Natural killer cell (primary cell): ENCODE results near the gene TNFAIP8L1. TPM values are rescaled to one million over a fixed set of nuclear protein-coding genes. Genes with fewer than 3 reads are reported as not detected.
"Not testable (repeated sequence)": the region's sequence is repeated elsewhere in the genome, so short reads cannot be mapped to it uniquely, and the experiment has no call there.

Source experiments
- ATAC-seq, 3 donors: fragments of 150-1000 bp in 2 of 3; fragments of 200-7000 bp in 1 of 3; cut with Tn5 transposase; 1 replicate in 1 of 3; 2 replicates in 2 of 3; pipeline ENCODE4 v1.10.0; 2021; ENCODE audit warnings: mild to moderate bottlenecking in 2 of 3, moderate library complexity in 2 of 3
- DNase-seq, 2 donors: peaks; one replicate each; pipeline versions ENCODE4 v3.0.0 to v3.0.0-alpha.2; 2013 to 2021; ENCODE audit warnings: mixed read lengths in 1 of 2
- H3K27ac ChIP-seq: one replicate; pipeline ENCODE4 v1.5.1; 2013; ENCODE audit warnings: mild to moderate bottlenecking, low read length
- H3K27me3 ChIP-seq: one replicate; pipeline ENCODE4 v1.6.1; 2013; ENCODE audit warnings: low read length; ENCODE audit not compliant: control insufficient read depth, insufficient read depth
- H3K36me3 ChIP-seq: one replicate; pipeline ENCODE4 v1.6.1; 2013; ENCODE audit warnings: low read length; ENCODE audit not compliant: control insufficient read depth, insufficient read depth
- H3K4me1 ChIP-seq: one replicate; pipeline ENCODE4 v1.6.1; 2013; ENCODE audit warnings: low read length; ENCODE audit not compliant: control insufficient read depth, insufficient read depth
- H3K4me3 ChIP-seq: one replicate; pipeline ENCODE4 v1.5.1; 2013; ENCODE audit warnings: low read length
- H3K9me3 ChIP-seq: one replicate; pipeline ENCODE4 v1.6.1; 2013; ENCODE audit warnings: low read length; ENCODE audit not compliant: control insufficient read depth, insufficient read depth
- H3K27ac Mint-ChIP-seq, 2 donors: one replicate each; pipeline ENCODE4 v1.8.0; 2022; ENCODE audit warnings: mild to moderate bottlenecking in 2 of 2, mixed read lengths in 2 of 2, moderate library complexity in 1 of 2
- H3K27me3 Mint-ChIP-seq, 2 donors: one replicate each; pipeline ENCODE4 v1.8.0; 2022; ENCODE audit warnings: low read depth in 2 of 2, mixed read lengths in 2 of 2
- H3K36me3 Mint-ChIP-seq: one replicate; pipeline ENCODE4 v1.8.0; 2022; ENCODE audit warnings: mixed read lengths
- H3K4me1 Mint-ChIP-seq, 2 donors: one replicate each; pipeline ENCODE4 v1.8.0; 2022; ENCODE audit warnings: mixed read lengths in 2 of 2
- H3K4me3 Mint-ChIP-seq: one replicate; pipeline ENCODE4 v1.8.0; 2022; ENCODE audit warnings: mild to moderate bottlenecking, moderate library complexity, mixed read lengths
- H3K9me3 Mint-ChIP-seq, 2 donors: one replicate each; pipeline ENCODE4 v1.8.0; 2022; ENCODE audit warnings: mixed read lengths in 2 of 2
- whole genome bisulfite sequencing: methylation state at CpG from one replicate; pipeline ENCODE4 v1.1.7; 2013; ENCODE audit warnings: missing lambda C conversion rate; ENCODE audit not compliant: insufficient coverage; 5-methylcytosine and 5-hydroxymethylcytosine counted together
- intact Hi-C: fragments of 100-400 bp; cut with micrococcal nuclease; formaldehyde crosslinking; loops from one replicate; pipeline ENCODE4 v1.14.2; 2022
- total RNA-seq, 4 donors: library from RNA; stranded (reverse); fragments of 120-200 nt in 1 of 4; gene quantifications; one replicate each; pipeline versions ENCODE4 v1.2.3 to v1.2.4, GENCODE V29; 2013 to 2022
- TF ChIP-seq, protein P1 (sequence below): fragments of 200-600 bp; IDR thresholded peaks from one replicate; pipeline ENCODE4 v1.8.0; 2022; ENCODE audit warnings: antibody characterized with exemption

The TNFAIP8L1 gene
- total RNA-seq, 3 donors from 2014 or later (not counting 1 experiment from before 2014, with no cell fraction given): 8.5 to 13.5 (median 13.3) TPM

DNA sequence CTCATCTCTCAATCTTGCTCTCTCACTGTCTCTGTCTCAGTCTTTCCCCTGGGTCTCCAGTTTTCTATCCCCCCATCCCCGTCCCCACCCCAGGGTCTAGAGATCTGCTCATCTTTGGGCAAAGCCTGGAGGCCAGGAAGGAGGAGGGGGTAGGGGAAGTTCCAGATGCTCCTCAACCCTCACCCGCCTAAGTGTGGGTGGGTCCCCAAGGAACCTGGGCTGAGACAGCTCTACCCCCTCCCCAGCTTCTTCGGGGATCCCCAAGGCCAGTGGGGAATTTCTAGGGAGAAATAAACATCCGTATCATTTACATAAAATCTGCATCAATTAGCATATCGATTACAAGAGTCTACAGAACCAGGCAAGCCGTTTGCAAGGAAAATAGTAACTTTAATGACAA is 48.0 kb upstream of the TNFAIP8L1 start:
- no peak overlapping the region for H3K4me3 Mint-ChIP-seq
- Histone ChIP-seq H3K4me1 (no peaks in the 10 kb centered on the region), H3K27ac (no peak overlapping the region), H3K9me3 (no peaks in the 10 kb centered on the region), H3K4me3 (no peak overlapping the region), H3K36me3 (no peaks in the 10 kb centered on the region), H3K27me3 (peaks cover 3% of the 10 kb centered on the region)
- intact Hi-C loops: no loop called here
- no peak overlapping the region for H3K27ac Mint-ChIP-seq
- TF ChIP-seq, protein P1, sequence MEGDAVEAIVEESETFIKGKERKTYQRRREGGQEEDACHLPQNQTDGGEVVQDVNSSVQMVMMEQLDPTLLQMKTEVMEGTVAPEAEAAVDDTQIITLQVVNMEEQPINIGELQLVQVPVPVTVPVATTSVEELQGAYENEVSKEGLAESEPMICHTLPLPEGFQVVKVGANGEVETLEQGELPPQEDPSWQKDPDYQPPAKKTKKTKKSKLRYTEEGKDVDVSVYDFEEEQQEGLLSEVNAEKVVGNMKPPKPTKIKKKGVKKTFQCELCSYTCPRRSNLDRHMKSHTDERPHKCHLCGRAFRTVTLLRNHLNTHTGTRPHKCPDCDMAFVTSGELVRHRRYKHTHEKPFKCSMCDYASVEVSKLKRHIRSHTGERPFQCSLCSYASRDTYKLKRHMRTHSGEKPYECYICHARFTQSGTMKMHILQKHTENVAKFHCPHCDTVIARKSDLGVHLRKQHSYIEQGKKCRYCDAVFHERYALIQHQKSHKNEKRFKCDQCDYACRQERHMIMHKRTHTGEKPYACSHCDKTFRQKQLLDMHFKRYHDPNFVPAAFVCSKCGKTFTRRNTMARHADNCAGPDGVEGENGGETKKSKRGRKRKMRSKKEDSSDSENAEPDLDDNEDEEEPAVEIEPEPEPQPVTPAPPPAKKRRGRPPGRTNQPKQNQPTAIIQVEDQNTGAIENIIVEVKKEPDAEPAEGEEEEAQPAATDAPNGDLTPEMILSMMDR: no peak
- H3K36me3 Mint-ChIP-seq: no peaks in the 10 kb centered on the region
- DNase-seq: no peak
- no peaks in the 10 kb centered on the region for H3K4me1 Mint-ChIP-seq
- H3K27me3 Mint-ChIP-seq: peaks cover 18 to 19% of the 10 kb centered on the region in 2 donors
- ATAC-seq: no peak
- no peaks in the 10 kb centered on the region for H3K9me3 Mint-ChIP-seq
- 34% methylated on average over 4 of the region's 6 CpGs for WGBS

GRCh38 chr19:4592445-4592844 is 46.9 kb upstream of the TNFAIP8L1 start:
- no peak overlapping the region for H3K4me3 ChIP-seq
- no peak for DNase-seq
- H3K27me3 Mint-ChIP-seq: peaks cover 19 to 21% of the 10 kb centered on the region in 2 donors
- WGBS: 71% methylated on average over 5 of the region's 5 CpGs
- H3K27me3 ChIP-seq: peaks cover 10% of the 10 kb centered on the region
- no peaks in the 10 kb centered on the region for H3K9me3 Mint-ChIP-seq
- no peak overlapping the region for H3K27ac ChIP-seq
- peaks cover 3 to 4% of the 10 kb centered on the region in 2 donors for H3K4me1 Mint-ChIP-seq
- ATAC-seq: no peak
- intact Hi-C loops: no loop called here
- peaks cover 5% of the 10 kb centered on the region for H3K4me1 ChIP-seq
- no peaks in the 10 kb centered on the region for H3K36me3 ChIP-seq
- H3K27ac Mint-ChIP-seq: no peak overlapping the region
- TF ChIP-seq, protein P1: no peak
- H3K9me3 ChIP-seq: no peaks in the 10 kb centered on the region
- no peaks in the 10 kb centered on the region for H3K36me3 Mint-ChIP-seq
- no peak overlapping the region for H3K4me3 Mint-ChIP-seq

- Histone ChIP-seq H3K36me3 (no peaks in the 10 kb centered on the region), H3K27me3 (peaks cover 14% of the 10 kb centered on the region), H3K4me1 (peaks cover 13% of the 10 kb centered on the region), H3K27ac (no peak overlapping the region), H3K4me3 (no peak overlapping the region), H3K9me3 (no peaks in the 10 kb centered on the region)
- 52% methylated on average over 4 of the region's 6 CpGs for WGBS
- DNase-seq (no peak), ATAC-seq (no peak)
- Mint-ChIP-seq H3K27ac (no peak overlapping the region), H3K27me3 (peaks cover 19 to 23% of the 10 kb centered on the region in 2 donors), H3K4me3 (no peak overlapping the region), H3K36me3 (no peaks in the 10 kb centered on the region), H3K9me3 (no peaks in the 10 kb centered on the region), H3K4me1 (peaks cover 4 to 8% of the 10 kb centered on the region in 2 donors)
- TF ChIP-seq, protein P1: no peak
- intact Hi-C loops: no loop called here
Observed at GRCh38 chr19:4593409-4593851, 45.9 kb upstream of the TNFAIP8L1 start.

DNA sequence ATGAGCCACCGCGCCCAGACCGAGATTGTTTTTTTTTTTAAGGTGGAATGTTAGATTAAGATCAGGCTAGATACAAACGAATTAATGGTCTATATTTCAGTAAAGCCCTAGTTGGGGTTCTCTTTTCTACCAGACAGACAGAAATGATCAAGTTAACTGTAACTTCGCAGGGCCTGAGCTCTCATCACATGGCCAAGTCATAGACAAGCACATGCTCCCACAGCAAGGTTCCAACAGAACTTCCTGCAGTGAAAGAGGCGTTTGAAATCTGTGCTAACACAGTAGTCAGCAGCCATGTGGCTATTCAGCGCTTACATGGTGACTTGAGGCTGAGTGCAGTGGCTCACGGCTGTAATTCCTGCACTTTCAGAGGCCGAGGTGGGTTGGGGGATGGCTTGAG is 45.1 kb upstream of the TNFAIP8L1 start:
- ATAC-seq (no peak), DNase-seq (no peak)
- Mint-ChIP-seq H3K36me3 (no peaks in the 10 kb centered on the region), H3K4me3 (no peak overlapping the region), H3K27me3 (peaks cover 19 to 26% of the 10 kb centered on the region in 2 donors), H3K27ac (no peak overlapping the region), H3K4me1 (peaks cover 4 to 12% of the 10 kb centered on the region in 2 donors), H3K9me3 (no peaks in the 10 kb centered on the region)
- Histone ChIP-seq H3K9me3 (no peaks in the 10 kb centered on the region), H3K4me3 (no peak overlapping the region), H3K27me3 (peaks cover 17% of the 10 kb centered on the region), H3K36me3 (no peaks in the 10 kb centered on the region), H3K4me1 (peaks cover 17% of the 10 kb centered on the region), H3K27ac (no peak overlapping the region)
- 64% methylated on average over 9 of the region's 9 CpGs for WGBS
- TF ChIP-seq, protein P1: no peak
- intact Hi-C loops: no loop called here

DNA sequence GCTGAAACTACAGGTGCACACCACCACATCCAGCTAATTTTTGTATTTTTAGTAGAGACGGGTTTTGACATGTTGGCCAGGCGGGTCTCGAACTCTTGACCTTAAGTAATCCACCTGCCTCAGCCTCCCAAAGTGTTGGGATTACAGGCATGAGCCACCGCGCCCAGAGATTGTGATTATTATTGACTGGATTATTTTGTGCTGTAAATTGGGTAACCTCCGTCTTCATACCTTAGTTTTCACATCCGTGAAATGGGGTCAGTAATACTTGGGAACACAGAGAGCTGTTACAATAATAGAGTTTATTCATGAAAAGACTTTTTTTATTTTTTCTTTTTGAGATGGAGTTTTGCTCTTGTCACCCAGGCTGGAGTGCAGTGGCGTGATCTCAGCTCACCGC is 44.2 kb upstream of the TNFAIP8L1 start:
- not testable (repeated sequence) for H3K9me3 Mint-ChIP-seq, H3K36me3 Mint-ChIP-seq, H3K4me3 Mint-ChIP-seq, DNase-seq, H3K36me3 ChIP-seq, H3K4me3 ChIP-seq, H3K9me3 ChIP-seq, H3K27ac ChIP-seq, H3K27ac Mint-ChIP-seq, ATAC-seq
- H3K4me1 Mint-ChIP-seq: peaks cover 4 to 13% of the 10 kb centered on the region in 2 donors
- H3K4me1 ChIP-seq: peaks cover 17% of the 10 kb centered on the region
- WGBS: 92% methylated on average over 9 of the region's 9 CpGs
- intact Hi-C loops: loop anchor here (5.0 kb wide), 1 partner anchor 42 kb away; the partner anchor contains the start of gene TNFAIP8L1
- H3K27me3 Mint-ChIP-seq: peaks cover 14 to 26% of the 10 kb centered on the region in 2 donors
- H3K27me3 ChIP-seq: peaks cover 20% of the 10 kb centered on the region
